ENCODE measurements around the gene SV2B.

GRCh38 chr15:91278951-91279350 is 178.9 kb downstream of the SV2B start:
- TF ChIP-seq, protein P1, sequence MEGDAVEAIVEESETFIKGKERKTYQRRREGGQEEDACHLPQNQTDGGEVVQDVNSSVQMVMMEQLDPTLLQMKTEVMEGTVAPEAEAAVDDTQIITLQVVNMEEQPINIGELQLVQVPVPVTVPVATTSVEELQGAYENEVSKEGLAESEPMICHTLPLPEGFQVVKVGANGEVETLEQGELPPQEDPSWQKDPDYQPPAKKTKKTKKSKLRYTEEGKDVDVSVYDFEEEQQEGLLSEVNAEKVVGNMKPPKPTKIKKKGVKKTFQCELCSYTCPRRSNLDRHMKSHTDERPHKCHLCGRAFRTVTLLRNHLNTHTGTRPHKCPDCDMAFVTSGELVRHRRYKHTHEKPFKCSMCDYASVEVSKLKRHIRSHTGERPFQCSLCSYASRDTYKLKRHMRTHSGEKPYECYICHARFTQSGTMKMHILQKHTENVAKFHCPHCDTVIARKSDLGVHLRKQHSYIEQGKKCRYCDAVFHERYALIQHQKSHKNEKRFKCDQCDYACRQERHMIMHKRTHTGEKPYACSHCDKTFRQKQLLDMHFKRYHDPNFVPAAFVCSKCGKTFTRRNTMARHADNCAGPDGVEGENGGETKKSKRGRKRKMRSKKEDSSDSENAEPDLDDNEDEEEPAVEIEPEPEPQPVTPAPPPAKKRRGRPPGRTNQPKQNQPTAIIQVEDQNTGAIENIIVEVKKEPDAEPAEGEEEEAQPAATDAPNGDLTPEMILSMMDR (IDR thresholded peaks at IDR 0.05) = no peak
- TF ChIP-seq EP300 (IDR thresholded peaks at IDR 0.05) = no peak
- TF ChIP-seq POLR2AphosphoS5 (IDR thresholded peaks at IDR 0.05) = no peak
- no peak for TF ChIP-seq POLR2A (IDR thresholded peaks at IDR 0.05)

Data from stomach (tissue), 4 donors.